ENCODE results near the gene FSCN2. TPM values are rescaled to one million over a fixed set of nuclear protein-coding genes. Genes with fewer than 3 reads are reported as not detected.
A peak's percentile ranks its signal among the peaks of the same experiment; 100 is the strongest.

Gene FSCN2
- total RNA-seq, 4 donors from 2014 or later = 1.2 to 7.9 (median 5.2) TPM

- peaks cover 4 to 40% (median 25%) of the 10 kb centered on the region in 4 donors for H3K4me1 ChIP-seq
- peaks cover 0 to 24% (median 0%) of the 10 kb centered on the region in 3 donors for H3K36me3 ChIP-seq
- peak overlapping the region; percentile 91 to 100 (median 98) for H3K4me3 ChIP-seq
- TF ChIP-seq POLR2A (IDR thresholded peaks at IDR 0.05) (no peak), CTCF (IDR thresholded peaks at IDR 0.05) (no peak)
- H3K27me3 ChIP-seq = no peaks in the 10 kb centered on the region
- peak overlapping the region; percentile 85 to 98 (median 88) for H3K27ac ChIP-seq
- H3K9me3 ChIP-seq = no peaks in the 10 kb centered on the region
- DNase-seq = no peak
Observed at GRCh38 chr17:81553616-81554181, 25.5 kb downstream of the FSCN2 start.

GRCh38 chr17:81556175-81556691 lies 28.1 kb downstream of the FSCN2 start:
- no peaks in the 10 kb centered on the region for H3K9me3 ChIP-seq
- no peak overlapping the region for H3K4me3 ChIP-seq
- peak overlapping the region in 3 of 4 donors; percentile 18 to 87 (median 82) for H3K27ac ChIP-seq
- peak in 2 of 3 donors; percentile 68 to 76 for DNase-seq
- TF ChIP-seq POLR2A (IDR thresholded peaks at IDR 0.05) = peak in 1 of 2 donors; percentile 53
- no peak for TF ChIP-seq CTCF (IDR thresholded peaks at IDR 0.05)
- peaks cover 0 to 36% (median 0%) of the 10 kb centered on the region in 3 donors for H3K36me3 ChIP-seq
- H3K27me3 ChIP-seq = no peaks in the 10 kb centered on the region
- peaks cover 4 to 33% (median 23%) of the 10 kb centered on the region in 4 donors for H3K4me1 ChIP-seq

GRCh38 chr17:81556863-81557262 lies 28.7 kb downstream of the FSCN2 start:
- Histone ChIP-seq H3K27ac (peak overlapping the region in 3 of 4 donors; percentile 18 to 87 (median 82)), H3K36me3 (peaks cover 0 to 43% (median 0%) of the 10 kb centered on the region in 3 donors)
- DNase-seq = peak in 1 of 3 donors; percentile 70

GRCh38 chr17:81557276-81558114 lies 29.3 kb downstream of the FSCN2 start:
- Histone ChIP-seq H3K27ac (peak overlapping the region in 2 of 4 donors; percentile 82 to 87), H3K27me3 (no peaks in the 10 kb centered on the region), H3K36me3 (peaks cover 0 to 49% (median 0%) of the 10 kb centered on the region in 3 donors), H3K4me3 (no peak overlapping the region), H3K4me1 (peaks cover 4 to 28% (median 16%) of the 10 kb centered on the region in 4 donors), H3K9me3 (no peaks in the 10 kb centered on the region)
- DNase-seq = no peak
- no peak for TF ChIP-seq CTCF (IDR thresholded peaks at IDR 0.05)
- TF ChIP-seq POLR2A (IDR thresholded peaks at IDR 0.05) = no peak

More at GRCh38 chr17:81556863-81557262, 28.7 kb downstream of the FSCN2 start:
- TF ChIP-seq POLR2A (IDR thresholded peaks at IDR 0.05) = no peak
- TF ChIP-seq CTCF (IDR thresholded peaks at IDR 0.05) = no peak
- Histone ChIP-seq H3K4me3 (no peak overlapping the region), H3K4me1 (peaks cover 4 to 28% (median 18%) of the 10 kb centered on the region in 4 donors), H3K9me3 (no peaks in the 10 kb centered on the region), H3K27me3 (no peaks in the 10 kb centered on the region)

GRCh38 chr17:81558115-81558468 lies 29.9 kb downstream of the FSCN2 start:
- Histone ChIP-seq H3K4me1 (peaks cover 4 to 28% (median 15%) of the 10 kb centered on the region in 4 donors), H3K27me3 (no peaks in the 10 kb centered on the region), H3K27ac (no peak overlapping the region), H3K4me3 (no peak overlapping the region), H3K36me3 (peaks cover 0 to 55% (median 0%) of the 10 kb centered on the region in 3 donors), H3K9me3 (no peaks in the 10 kb centered on the region)
- DNase-seq = no peak
- TF ChIP-seq CTCF (IDR thresholded peaks at IDR 0.05) (no peak), POLR2A (IDR thresholded peaks at IDR 0.05) (no peak)

Measured in Peyer's patch (tissue), 4 donors.